ENCODE data around the gene ALK.

The ALK gene

DNA sequence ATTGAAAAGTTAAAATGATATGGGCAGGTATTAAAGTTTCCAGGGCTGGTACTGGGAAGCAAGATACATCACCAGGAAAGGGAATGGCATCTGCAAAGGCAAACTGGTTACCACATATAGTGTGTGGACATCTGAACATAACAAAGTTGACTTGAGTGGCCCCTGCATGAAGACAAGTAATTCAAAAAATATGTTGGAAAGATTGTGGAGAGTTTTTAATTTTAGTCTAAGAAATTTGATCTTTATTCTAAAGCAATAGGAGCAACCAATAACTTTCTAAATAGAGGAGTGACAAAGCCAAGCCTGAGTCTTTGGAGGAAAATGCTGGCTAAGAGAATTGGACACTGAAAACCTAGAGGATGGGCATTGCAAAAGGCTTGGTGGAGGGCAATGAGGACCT, 278.2 kb downstream of the ALK start:
- no peak for DNase-seq (ENCODE audit: low read depth)

- no peak for DNase-seq (ENCODE audit: low read depth)
Observed at GRCh38 chr2:29640360-29640759, 281.0 kb downstream of the ALK start.

DNA sequence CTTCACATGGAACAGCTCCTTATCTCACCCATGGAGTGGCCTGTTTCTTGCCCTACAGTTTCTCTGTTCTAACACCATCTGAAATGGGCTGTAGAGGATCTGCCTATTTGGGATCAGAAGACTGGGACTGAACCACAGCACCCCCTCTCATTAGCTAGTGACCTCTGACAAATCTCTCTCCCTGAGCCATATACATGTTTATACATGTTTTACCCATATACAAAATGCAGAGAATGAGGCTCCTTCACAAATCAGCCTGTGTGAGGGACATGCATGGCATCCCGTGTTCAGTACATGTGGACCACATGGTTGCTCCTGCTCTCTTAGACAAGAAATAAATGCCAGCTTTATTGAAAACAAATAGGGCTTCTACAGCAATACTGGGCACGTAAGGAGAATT, 282.7 kb downstream of the ALK start:
- no peak for DNase-seq (ENCODE audit: low read depth)

- no peak for DNase-seq (ENCODE audit: low read depth)
Observed at GRCh38 chr2:29634916-29635315, 286.5 kb downstream of the ALK start.

DNA sequence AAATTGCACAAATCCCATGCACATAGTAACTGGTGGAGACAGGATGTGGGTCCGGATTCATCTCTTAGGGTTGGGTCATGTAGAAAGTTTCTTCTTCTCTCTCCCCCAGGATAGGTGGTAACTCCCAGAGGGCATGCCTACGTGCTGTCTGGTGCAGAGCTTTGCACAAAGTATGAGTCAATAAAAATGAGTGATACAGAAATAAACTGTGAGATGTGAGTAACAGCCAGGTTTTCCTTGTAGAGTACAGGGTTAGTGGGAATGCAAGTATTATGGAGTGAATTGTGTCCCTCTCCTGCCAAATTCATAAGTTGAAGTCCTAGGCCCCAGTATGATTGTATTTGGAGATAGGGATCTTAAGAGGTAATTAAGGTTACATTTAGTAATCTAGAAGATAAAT, 289.4 kb downstream of the ALK start:
- DNase-seq (ENCODE audit: low read depth), result no peak

- no peak for DNase-seq (ENCODE audit: low read depth)
Observed at GRCh38 chr2:29629495-29629894, 291.9 kb downstream of the ALK start.

GRCh38 chr2:29628862-29629261, 292.5 kb downstream of the ALK start:
- no peak for DNase-seq (ENCODE audit: low read depth)

GRCh38 chr2:29628108-29628745, 293.2 kb downstream of the ALK start:
- DNase-seq (ENCODE audit: low read depth), result peak; percentile 16

DNA sequence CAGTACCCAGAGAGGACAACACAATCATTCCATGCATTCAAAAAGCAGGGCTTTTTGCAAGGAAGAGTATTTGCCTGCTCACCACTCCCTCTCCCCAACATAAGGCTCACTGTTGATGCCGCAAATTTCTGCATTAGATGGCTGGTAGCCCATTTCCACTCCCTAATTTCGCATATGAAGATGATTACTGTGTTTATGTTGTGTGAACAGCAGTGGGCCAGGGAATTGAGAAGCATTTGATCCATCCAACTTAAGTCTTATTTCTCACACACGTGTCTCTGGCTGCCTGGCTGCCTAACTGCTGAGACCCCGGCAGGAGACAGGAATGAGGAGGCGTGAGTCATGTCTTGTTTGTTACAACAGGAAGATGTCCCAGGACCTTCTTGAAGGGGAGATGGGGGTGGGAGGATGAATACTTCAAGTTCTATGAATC, 294.1 kb downstream of the ALK start:
- peak; percentile 33 for DNase-seq (ENCODE audit: low read depth)

DNA sequence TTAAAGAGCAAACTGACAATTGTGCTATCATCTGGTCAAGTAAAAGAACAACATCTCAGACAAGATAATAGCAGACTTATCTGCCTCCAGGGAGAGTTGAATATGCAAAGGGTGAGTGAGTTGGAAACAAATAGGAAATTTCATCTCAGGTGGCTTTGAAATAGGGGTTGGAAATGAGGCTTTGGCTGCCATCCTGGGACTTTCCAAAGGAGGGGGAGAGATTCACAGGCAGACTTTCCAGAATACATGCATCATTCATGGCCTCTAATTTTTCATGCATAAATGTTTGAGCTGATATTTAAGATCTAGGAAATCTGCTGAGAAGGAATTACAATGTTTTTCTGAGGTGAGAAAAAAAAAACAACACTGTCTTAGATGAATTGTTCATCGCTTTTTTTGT, 300.5 kb downstream of the ALK start:
- no peak for DNase-seq (ENCODE audit: low read depth)

GRCh38 chr2:29619689-29620088, 301.7 kb downstream of the ALK start:
- DNase-seq (ENCODE audit: low read depth), result no peak

GRCh38 chr2:29618024-29618423, 303.4 kb downstream of the ALK start:
- DNase-seq (ENCODE audit: low read depth), result no peak

DNA sequence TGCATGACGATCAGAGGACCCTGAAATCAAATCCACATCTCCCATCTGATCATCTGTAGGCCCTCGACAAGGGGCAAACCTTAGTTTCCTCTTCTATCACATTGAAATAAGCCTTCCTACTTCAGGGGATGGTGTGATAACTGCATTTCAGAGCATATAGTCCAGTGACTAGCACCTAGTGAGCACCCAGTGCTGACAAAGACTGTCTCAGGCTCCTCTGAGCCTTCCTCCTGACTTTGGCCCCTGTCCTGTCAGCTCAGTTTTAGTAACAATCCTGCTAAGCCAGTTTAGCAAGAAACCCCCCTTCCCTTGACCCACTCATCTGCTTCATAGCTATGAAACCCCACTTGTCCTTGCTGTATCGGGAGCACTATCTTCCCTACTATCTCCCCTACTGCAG, 304.0 kb downstream of the ALK start:
- no peak for DNase-seq (ENCODE audit: low read depth)

GRCh38 chr2:29616569-29616968, 304.8 kb downstream of the ALK start:
- DNase-seq (ENCODE audit: low read depth), result no peak

GRCh38 chr2:29615841-29616240, 305.5 kb downstream of the ALK start:
- DNase-seq (ENCODE audit: low read depth), result no peak

DNA sequence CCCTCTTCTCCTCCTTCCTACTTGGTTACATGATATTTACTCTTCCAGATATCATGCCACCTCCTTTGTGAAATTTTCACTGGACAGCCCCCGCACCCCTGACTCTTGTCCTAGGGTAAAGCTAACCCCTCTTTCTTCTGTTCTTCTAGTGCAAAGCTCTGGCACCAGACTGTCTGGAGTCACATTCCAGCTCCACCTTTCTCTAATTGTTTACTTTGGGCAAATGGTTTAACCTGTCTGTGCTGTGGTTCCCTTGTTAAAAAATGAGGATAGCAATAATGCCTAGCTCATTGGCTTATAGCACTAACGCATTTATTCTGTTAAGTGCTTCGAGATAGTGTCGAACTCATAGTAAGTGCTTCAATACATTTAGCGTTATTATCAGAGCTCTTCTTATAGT, 306.2 kb downstream of the ALK start:
- DNase-seq (ENCODE audit: low read depth), result no peak

GRCh38 chr2:29614295-29614830, 307.0 kb downstream of the ALK start:
- DNase-seq (ENCODE audit: low read depth), result no peak

DNA sequence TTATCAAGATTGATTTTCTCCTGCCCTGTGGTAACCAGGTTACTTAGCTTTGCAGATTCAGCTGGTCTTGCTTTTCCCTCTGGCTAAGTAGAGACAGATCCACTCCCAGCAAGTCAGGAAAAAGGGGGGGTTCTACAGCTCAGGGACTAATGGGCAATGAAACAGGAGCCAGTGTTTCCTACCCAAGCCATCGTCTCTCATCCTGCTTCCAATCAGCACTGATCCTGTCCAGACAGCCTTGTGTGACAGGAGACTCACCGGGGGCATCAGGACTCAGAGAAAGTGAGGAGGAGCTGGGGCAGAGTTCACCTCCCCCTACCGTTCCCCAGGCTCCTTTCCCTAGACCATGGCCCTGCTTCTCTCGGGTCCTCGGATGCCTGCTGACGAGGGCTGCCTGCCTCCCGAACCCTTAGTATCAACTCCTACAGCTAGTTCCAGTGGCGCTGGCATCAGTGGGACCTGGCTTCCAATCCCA, 307.6 kb downstream of the ALK start:
- DNase-seq (ENCODE audit: low read depth), result no peak

DNA sequence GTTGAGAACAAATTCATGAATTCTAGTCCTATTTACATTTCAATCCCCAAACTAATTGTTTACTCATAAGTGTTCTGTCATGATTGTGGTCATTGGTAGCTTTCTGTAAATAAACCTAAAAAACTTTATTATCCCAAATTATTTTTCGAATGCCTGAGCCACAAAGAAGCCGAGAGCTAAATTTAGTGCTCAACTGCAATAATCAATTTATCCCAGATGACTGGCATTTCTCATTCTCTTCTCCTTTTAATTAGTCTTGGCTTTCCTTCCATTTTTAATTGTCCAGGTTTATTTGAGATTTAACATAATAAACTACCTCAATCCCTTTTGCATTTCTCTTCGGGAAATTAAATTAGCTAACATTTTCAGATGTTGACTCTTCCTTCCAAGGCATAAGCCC, 308.3 kb downstream of the ALK start:
- no peak for DNase-seq (ENCODE audit: low read depth)

DNA sequence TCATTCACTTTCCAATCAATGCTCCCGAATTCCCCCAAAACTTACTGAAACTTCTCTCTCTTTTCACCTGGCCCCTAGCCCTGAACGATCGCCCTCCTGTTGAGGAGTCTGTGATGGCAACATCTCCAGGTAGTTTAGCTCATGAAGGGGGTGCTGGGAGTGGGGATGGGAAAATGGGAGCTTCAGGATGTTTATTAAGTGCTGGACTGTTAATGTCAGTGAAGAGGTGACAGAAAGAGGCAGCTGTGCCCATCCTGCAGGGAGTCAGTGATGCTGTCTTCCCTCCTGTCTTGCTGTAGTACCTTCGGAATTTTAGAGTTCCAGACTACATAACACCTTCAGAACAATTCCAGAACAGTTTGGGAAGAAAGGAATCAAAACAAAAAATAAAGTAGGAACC, 308.8 kb downstream of the ALK start:
- no peak for DNase-seq (ENCODE audit: low read depth)

DNA sequence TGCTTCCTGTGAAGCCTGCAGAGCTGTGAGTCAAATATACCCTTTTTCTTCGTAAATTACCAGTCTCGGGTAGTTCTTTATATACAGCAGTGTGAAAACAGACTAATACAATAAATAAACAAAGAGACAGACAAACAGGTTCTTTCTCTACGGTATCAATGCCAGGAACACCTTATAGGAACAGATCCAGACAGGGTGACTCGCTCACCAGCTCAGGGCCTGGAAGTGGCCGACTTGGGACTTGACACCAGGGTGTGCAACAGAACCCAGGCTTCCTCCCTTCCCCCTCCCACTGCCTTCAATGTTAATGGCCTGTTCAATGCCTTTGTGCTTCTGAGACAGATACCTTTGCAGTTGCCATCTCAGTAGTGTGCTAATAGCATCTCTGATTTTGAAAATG, 309.5 kb downstream of the ALK start:
- DNase-seq (ENCODE audit: low read depth), result no peak

DNA sequence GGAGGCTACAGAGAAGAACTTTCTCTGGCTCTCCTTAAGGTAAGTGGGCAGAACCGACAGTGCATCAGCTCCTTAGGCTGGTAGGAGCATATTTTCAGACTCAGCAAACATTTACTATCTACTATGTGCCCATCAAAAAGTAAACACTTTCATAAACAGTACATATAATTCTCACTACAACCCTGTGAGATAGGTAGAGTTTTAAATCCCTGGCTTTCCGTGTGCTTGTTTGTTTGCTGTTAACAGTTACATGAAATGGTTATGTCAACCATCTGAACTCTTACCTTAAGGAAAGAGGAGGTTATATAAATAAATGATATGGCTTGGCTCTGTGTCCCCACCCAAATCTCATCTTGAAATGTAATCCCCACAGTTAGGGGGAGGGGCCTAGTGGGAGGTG, 310.1 kb downstream of the ALK start:
- DNase-seq (ENCODE audit: low read depth), result no peak

DNA sequence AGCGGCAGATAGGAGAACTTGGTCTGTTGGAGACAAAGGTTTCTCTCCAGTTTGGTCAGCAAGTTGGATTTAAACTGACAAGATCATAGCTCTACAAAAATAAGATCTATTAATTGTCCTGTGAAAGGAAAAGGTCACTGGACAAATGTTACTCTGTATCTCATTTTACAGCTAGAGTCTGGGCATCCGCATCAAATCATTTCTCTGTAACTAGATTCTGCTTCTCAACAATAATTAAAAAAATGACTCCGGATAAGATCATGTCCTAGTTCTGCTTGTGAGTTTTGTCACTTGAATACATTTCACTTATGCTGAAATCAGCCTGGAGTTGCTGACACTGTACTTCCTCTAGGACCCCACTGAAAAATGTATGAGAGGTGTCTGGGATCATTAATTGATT, 310.8 kb downstream of the ALK start:
- DNase-seq (ENCODE audit: low read depth), result no peak

DNA sequence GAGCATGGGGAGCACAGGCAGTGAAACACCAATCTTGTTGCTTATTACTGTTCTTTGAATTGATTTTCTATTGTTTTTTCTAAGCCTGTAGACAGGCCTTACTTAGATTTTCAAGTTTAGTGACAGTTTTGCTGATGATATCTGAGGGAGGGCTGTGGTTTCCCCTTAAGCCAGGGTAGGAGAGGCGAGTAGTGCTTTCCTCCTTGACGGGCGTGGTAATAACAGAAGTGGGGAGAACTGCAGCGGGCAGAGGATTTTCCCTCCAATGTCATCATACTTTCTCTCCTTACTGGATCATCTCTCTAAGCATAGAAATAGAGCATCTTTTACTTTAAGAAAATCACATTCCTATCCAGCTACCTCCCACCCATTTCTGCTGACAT, 314.4 kb downstream of the ALK start:
- no peak for DNase-seq (ENCODE audit: low read depth)
